Suprapubic skin (tissue), 4 donors: ENCODE measurements around the gene PSMA7.

Source experiments
- CTCF ChIP-seq, 2 donors: fragments of 200-600 bp in 1 of 2; fragments of 450-650 bp in 1 of 2; sonication (generic) in 1 of 2; IDR thresholded peaks; one replicate each; pipeline ENCODE4 v1.5.1; 2016 to 2019; ENCODE audit warnings: antibody characterized with exemption in 2 of 2, mild to moderate bottlenecking in 1 of 2, moderate library complexity in 1 of 2
- POLR2A ChIP-seq, 2 donors: fragments of 450-650 bp; IDR thresholded peaks; one replicate each; pipeline ENCODE4 v1.6.1; 2017; ENCODE audit warnings: antibody characterized with exemption in 2 of 2, mild to moderate bottlenecking in 2 of 2, moderate library complexity in 2 of 2
- POLR2AphosphoS5 ChIP-seq, 3 donors: sonication (generic); formaldehyde crosslinking; IDR thresholded peaks; one replicate each; pipeline ENCODE4 v1.6.1; 2017; ENCODE audit warnings: antibody characterized with exemption in 3 of 3

DNA sequence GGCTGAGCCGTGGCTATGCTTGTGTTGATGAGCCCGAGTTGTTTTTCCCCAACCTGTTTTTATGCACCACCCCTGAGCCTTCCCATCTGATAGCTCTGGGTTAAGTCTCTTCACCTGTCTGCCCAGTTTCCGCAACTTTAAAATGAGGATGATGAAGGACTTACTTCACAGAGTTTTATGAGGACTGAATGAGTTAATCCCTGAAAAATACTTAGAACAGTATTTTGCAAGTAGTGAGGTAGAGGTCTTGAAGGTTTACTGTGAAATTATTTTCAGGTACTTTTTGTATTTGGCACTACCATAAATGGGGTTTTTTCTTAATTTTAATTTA is 42.9 kb upstream of the PSMA7 start:
- TF ChIP-seq CTCF (IDR thresholded peaks at IDR 0.05) (no peak), POLR2AphosphoS5 (IDR thresholded peaks at IDR 0.05) (no peak), POLR2A (IDR thresholded peaks at IDR 0.05) (no peak)
